IPS-20b (cell line): Measurements from ENCODE around the gene FN3KRP.

ENCODE experiments used
- H3K27ac ChIP-seq: one replicate; pipeline ENCODE4 v1.5.1; 2013; ENCODE audit warnings: low read length
- H3K27me3 ChIP-seq: 2 replicates; pipeline ENCODE4 v1.6.1; 2013; ENCODE audit warnings: mild to moderate bottlenecking, low read length, inconsistent platforms; ENCODE audit not compliant: insufficient read depth
- H3K36me3 ChIP-seq: 2 replicates; pipeline ENCODE4 v1.6.1; 2013; ENCODE audit warnings: low read depth, mild to moderate bottlenecking, inconsistent platforms, low read length, moderate library complexity; ENCODE audit not compliant: insufficient read depth
- H3K4me1 ChIP-seq: 2 replicates; pipeline ENCODE4 v1.6.1; 2013; ENCODE audit warnings: mild to moderate bottlenecking, control low read depth, inconsistent platforms, low read length, moderate library complexity; ENCODE audit not compliant: insufficient read depth
- H3K4me3 ChIP-seq: 2 replicates; pipeline ENCODE4 v1.5.1; 2013; ENCODE audit warnings: mild to moderate bottlenecking, low read length, inconsistent platforms
- H3K9ac ChIP-seq: 2 replicates; pipeline ENCODE4 v1.6.1; 2013; ENCODE audit warnings: low read depth, mild to moderate bottlenecking, inconsistent platforms, low read length, moderate library complexity
- H3K9me3 ChIP-seq: 2 replicates; pipeline ENCODE4 v1.6.1; 2013; ENCODE audit warnings: mild to moderate bottlenecking, low read depth, low read length, inconsistent platforms; ENCODE audit not compliant: insufficient read depth

Gene FN3KRP

GRCh38 chr17:82699551-82699950 is 17.0 kb upstream of the FN3KRP start:
- peaks cover 4% of the 10 kb centered on the region; the same call in 1 of the 2 replicates for H3K9me3 ChIP-seq
- peaks cover 50% of the 10 kb centered on the region for H3K27me3 ChIP-seq
- H3K27ac ChIP-seq, result no peak overlapping the region
- peak overlapping the region; percentile 69 for H3K4me3 ChIP-seq
- no peaks in the 10 kb centered on the region; the same call in 1 of the 2 replicates for H3K4me1 ChIP-seq
- H3K36me3 ChIP-seq, result no peaks in the 10 kb centered on the region
- H3K9ac ChIP-seq, result no peak overlapping the region

GRCh38 chr17:82702231-82702927 is 14.1 kb upstream of the FN3KRP start:
- Histone ChIP-seq H3K9ac (no peak overlapping the region), H3K27ac (no peak overlapping the region), H3K4me3 (no peak overlapping the region), H3K36me3 (no peaks in the 10 kb centered on the region), H3K4me1 (no peaks in the 10 kb centered on the region; the same call in 1 of the 2 replicates), H3K9me3 (no peaks in the 10 kb centered on the region), H3K27me3 (peaks cover 26% of the 10 kb centered on the region)

GRCh38 chr17:82703036-82703745 is 13.3 kb upstream of the FN3KRP start:
- no peak overlapping the region for H3K27ac ChIP-seq
- no peaks in the 10 kb centered on the region for H3K36me3 ChIP-seq
- no peak overlapping the region for H3K9ac ChIP-seq
- H3K9me3 ChIP-seq, result no peaks in the 10 kb centered on the region
- no peak overlapping the region for H3K4me3 ChIP-seq
- peaks cover 18% of the 10 kb centered on the region for H3K27me3 ChIP-seq
- H3K4me1 ChIP-seq, result no peaks in the 10 kb centered on the region; the same call in 1 of the 2 replicates

GRCh38 chr17:82703935-82704865 is 12.3 kb upstream of the FN3KRP start:
- Histone ChIP-seq H3K9me3 (no peaks in the 10 kb centered on the region), H3K4me3 (no peak overlapping the region), H3K27ac (no peak overlapping the region), H3K27me3 (peaks cover 16% of the 10 kb centered on the region), H3K9ac (no peak overlapping the region), H3K4me1 (no peaks in the 10 kb centered on the region; the same call in 1 of the 2 replicates), H3K36me3 (no peaks in the 10 kb centered on the region)

GRCh38 chr17:82704886-82705285 is 11.6 kb upstream of the FN3KRP start:
- H3K4me1 ChIP-seq, result no peaks in the 10 kb centered on the region
- H3K36me3 ChIP-seq, result no peaks in the 10 kb centered on the region
- H3K9ac ChIP-seq, result no peak overlapping the region
- H3K9me3 ChIP-seq, result no peaks in the 10 kb centered on the region
- no peak overlapping the region for H3K27ac ChIP-seq
- H3K4me3 ChIP-seq, result no peak overlapping the region
- H3K27me3 ChIP-seq, result peaks cover 9% of the 10 kb centered on the region

GRCh38 chr17:82705756-82706155 is 10.8 kb upstream of the FN3KRP start:
- Histone ChIP-seq H3K27me3 (0 out of 2 replicates have a peak, but pooled peaks cover under 1% of the 10 kb centered on the region), H3K9me3 (no peaks in the 10 kb centered on the region), H3K4me3 (no peak overlapping the region), H3K4me1 (no peaks in the 10 kb centered on the region), H3K36me3 (no peaks in the 10 kb centered on the region), H3K9ac (no peak overlapping the region), H3K27ac (no peak overlapping the region)

- Histone ChIP-seq H3K4me3 (no peak overlapping the region), H3K9ac (no peak overlapping the region), H3K4me1 (no peaks in the 10 kb centered on the region), H3K36me3 (no peaks in the 10 kb centered on the region), H3K27ac (no peak overlapping the region), H3K27me3 (no peaks in the 10 kb centered on the region), H3K9me3 (no peaks in the 10 kb centered on the region)
Observed at GRCh38 chr17:82709024-82709675, 7.4 kb upstream of the FN3KRP start.

GRCh38 chr17:82709676-82710498 is 6.6 kb upstream of the FN3KRP start:
- no peak overlapping the region for H3K27ac ChIP-seq
- no peaks in the 10 kb centered on the region for H3K36me3 ChIP-seq
- H3K4me1 ChIP-seq, result no peaks in the 10 kb centered on the region
- H3K9ac ChIP-seq, result no peak overlapping the region
- H3K4me3 ChIP-seq, result no peak overlapping the region
- no peaks in the 10 kb centered on the region for H3K27me3 ChIP-seq
- no peaks in the 10 kb centered on the region for H3K9me3 ChIP-seq

GRCh38 chr17:82710499-82711232 is 5.8 kb upstream of the FN3KRP start:
- H3K27ac ChIP-seq, result no peak overlapping the region
- no peak overlapping the region for H3K9ac ChIP-seq

GRCh38 chr17:82713071-82713723 is 3.3 kb upstream of the FN3KRP start:
- Histone ChIP-seq H3K9ac (no peak overlapping the region), H3K4me3 (no peak overlapping the region), H3K4me1 (peaks cover 2% of the 10 kb centered on the region; the same call in 1 of the 2 replicates), H3K36me3 (no peaks in the 10 kb centered on the region), H3K9me3 (no peaks in the 10 kb centered on the region), H3K27me3 (peaks cover 5% of the 10 kb centered on the region; the same call in 1 of the 2 replicates), H3K27ac (no peak overlapping the region)

More at GRCh38 chr17:82710499-82711232, 5.8 kb upstream of the FN3KRP start:
- Histone ChIP-seq H3K4me1 (peaks cover under 1% of the 10 kb centered on the region; the same call in 1 of the 2 replicates), H3K36me3 (no peaks in the 10 kb centered on the region), H3K4me3 (no peak overlapping the region), H3K27me3 (peaks cover 4% of the 10 kb centered on the region; the same call in 1 of the 2 replicates), H3K9me3 (no peaks in the 10 kb centered on the region)
